A673 (cell line): ENCODE data around the gene ONECUT1.

Experiments used
- EZH2 ChIP-seq: fragments of 200-600 bp; sonication (generic); IDR thresholded peaks from 2 replicates; pipeline ENCODE4 v1.6.1; 2017; ENCODE audit warnings: borderline replicate concordance, low read depth, mild to moderate bottlenecking, mixed read lengths, antibody characterized with exemption, low read length; ENCODE audit not compliant: poor library complexity, severe bottlenecking
- TF ChIP-seq, protein P1 (sequence below): fragments of 300-800, 200-600 bp; sonication (generic); conservative IDR thresholded peaks from 2 replicates; pipeline ENCODE4 v1.5.1; 2017; ENCODE audit warnings: low read depth, mild to moderate bottlenecking, antibody characterized with exemption, low read length, moderate library complexity, mixed read lengths

DNA sequence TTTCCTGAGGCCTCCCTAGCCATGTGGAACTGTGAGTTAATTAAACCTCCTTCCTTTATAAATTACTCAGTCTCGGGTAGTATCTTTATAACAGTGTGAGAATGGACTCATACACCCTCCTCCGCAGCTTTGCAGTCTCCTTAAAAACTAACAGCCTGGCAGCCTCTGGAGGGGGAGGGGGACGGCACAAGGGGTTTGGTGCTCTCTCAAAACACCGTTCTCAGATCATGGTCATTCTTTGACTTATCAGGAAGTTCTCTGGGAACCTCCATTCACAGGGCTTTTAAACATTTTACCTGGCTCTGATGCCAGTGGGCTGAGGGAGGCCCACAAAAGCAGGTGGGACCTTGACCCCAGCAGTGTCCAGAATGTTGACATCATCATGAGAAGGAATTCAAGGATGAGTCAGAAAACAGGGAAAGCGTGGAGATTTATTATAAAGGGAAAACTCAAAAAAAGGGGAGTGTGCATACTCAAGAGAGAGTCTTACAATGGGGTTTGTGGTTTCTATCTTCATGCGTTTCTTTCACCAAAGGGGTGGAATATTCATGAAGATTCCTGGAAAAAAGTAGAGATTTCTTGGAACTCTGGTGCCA, 43.9 kb downstream of the ONECUT1 start:
- TF ChIP-seq EZH2: no peak
- TF ChIP-seq, protein P1, sequence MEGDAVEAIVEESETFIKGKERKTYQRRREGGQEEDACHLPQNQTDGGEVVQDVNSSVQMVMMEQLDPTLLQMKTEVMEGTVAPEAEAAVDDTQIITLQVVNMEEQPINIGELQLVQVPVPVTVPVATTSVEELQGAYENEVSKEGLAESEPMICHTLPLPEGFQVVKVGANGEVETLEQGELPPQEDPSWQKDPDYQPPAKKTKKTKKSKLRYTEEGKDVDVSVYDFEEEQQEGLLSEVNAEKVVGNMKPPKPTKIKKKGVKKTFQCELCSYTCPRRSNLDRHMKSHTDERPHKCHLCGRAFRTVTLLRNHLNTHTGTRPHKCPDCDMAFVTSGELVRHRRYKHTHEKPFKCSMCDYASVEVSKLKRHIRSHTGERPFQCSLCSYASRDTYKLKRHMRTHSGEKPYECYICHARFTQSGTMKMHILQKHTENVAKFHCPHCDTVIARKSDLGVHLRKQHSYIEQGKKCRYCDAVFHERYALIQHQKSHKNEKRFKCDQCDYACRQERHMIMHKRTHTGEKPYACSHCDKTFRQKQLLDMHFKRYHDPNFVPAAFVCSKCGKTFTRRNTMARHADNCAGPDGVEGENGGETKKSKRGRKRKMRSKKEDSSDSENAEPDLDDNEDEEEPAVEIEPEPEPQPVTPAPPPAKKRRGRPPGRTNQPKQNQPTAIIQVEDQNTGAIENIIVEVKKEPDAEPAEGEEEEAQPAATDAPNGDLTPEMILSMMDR: no peak
